HG03378 (cell line): ENCODE results near the gene FAM170B.

Source experiments
- ATAC-seq: cut with Tn5 transposase; IDR thresholded peaks from one replicate; pipeline ENCODE4 v1.9.1; 2021; ENCODE audit warnings: mild to moderate bottlenecking, moderate library complexity; ENCODE audit not compliant: unreplicated experiment

Gene FAM170B

DNA sequence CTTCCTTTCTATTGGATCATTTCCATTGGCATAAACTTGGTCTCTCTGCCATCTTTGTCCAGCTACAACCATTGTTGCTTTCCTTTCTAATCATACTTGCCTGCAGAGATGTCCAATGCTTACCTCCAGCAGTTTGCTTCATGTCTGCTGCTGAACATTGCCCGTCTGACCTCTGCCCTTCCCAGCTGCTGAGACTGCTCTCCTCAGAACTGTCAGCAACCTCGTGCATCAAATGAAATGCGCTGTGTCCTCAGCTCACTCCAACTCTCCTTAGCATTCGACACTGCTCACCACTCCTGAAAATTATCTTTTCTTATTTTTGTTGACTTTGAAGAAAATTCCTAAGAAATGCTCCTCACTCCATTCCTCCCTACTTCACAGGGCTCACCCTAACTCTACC, 5.0 kb downstream of the FAM170B start:
- ATAC-seq, result no peak

DNA sequence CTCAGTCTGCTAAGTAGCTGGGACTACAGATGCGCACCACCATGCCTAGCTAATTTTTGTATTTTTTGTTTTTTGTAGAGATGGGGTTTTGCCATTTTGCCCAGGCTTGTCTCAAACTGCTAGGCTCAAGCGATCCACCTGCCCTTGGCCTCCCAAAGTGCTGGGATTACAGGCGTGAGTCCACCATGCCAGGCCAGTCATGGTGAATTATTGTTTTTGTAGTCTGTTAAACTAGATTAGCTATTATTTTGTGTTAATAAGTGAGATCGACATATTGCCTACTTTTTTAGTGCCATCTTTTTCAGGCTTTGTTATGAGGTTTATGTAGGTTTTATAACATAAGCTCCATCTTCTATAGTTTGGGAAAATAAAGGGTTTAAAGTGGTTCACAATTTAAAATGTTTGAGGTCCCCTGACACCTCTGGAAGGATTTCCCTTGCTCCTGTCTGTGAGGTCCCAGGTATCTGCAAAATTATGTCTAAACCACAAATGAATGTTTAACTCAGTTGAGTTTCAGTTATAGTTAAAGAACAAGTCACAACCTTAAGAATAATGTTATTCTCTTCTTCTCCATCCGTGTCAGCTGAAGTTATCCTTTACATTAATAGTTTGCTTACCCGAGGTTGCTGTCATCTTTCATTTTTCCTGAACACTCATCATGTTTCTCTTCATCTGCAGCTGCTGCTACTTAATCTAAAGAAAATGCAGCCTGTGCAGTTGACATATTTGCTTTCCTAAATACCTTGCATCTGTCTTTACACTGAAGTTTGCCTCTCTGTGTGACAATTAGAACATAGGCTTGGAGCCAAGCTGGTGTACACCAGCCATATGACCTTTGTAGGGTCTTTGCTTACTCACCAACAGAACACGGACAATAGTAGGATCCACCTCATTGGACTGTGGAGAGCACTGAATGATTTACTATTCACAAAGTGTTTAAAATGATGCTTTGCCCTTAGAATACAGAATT, 9.6 kb downstream of the FAM170B start:
- no peak for ATAC-seq

DNA sequence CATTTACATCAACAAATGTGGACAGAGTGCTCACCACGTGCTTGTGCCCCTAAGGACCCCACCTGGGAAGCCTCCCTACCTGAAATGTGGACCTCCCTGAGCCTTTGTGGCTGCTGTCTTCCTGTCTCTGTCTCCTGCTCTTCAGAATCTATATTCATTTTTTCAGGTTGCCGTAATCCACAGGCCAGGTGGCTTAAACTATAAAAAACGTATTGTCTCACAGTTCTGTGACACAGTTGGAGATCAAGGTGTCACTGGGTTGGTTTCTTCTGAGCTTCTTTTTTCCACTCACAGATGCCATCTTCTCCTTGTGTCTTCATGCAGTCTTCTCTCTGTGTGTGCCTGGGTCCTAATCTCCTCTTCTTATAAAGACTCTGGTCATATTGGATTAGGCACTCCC, 12.9 kb downstream of the FAM170B start:
- no peak for ATAC-seq

DNA sequence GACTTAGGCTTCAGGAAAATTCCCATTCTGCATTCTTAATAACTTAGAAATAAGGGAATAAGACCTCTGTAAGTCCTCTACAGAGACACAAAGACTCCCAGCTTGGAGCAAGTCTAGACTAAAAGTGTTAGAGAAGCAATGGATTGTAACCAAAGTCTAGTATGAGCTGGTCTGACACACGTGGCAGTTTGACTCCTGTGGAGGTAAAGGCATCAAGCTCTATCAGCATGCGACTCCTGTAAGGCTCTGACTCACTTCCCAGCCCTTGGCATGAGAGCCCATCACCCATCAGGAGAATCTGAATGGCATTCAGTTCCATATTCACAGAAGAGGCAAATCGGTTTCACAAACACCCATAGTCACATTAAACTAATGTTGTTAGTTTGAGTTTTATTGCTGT, 14.1 kb downstream of the FAM170B start:
- no peak for ATAC-seq

DNA sequence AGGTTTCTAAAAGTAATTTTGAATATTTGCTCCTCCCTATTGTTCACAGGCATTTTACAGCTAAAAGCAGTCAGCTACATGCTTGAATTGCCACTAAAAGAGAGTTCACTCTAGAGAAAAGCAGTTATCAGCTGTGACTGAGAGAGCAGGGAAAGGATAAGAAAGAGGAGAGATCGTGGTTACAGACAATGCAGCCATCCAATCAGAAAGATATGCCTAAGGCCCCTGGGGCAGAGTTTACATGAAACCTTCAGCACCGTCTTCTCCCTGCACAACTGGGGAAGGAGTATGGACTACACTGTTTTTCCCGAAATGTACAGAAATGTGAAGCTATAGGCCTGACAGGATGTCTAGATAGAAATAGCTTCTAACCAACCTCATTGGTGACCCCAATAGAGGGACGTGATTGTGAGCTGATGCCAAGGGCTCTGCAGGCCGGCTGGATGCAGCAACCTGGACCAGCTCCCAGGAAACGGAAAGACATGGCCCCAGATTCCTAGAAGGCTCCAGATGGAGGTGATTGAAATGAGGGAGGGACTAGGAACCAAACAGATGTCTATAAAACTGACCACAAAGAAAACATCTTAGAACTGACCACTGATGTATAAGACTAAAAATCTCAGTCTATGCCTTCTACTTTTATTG, 15.3 kb downstream of the FAM170B start:
- ATAC-seq, result no peak

DNA sequence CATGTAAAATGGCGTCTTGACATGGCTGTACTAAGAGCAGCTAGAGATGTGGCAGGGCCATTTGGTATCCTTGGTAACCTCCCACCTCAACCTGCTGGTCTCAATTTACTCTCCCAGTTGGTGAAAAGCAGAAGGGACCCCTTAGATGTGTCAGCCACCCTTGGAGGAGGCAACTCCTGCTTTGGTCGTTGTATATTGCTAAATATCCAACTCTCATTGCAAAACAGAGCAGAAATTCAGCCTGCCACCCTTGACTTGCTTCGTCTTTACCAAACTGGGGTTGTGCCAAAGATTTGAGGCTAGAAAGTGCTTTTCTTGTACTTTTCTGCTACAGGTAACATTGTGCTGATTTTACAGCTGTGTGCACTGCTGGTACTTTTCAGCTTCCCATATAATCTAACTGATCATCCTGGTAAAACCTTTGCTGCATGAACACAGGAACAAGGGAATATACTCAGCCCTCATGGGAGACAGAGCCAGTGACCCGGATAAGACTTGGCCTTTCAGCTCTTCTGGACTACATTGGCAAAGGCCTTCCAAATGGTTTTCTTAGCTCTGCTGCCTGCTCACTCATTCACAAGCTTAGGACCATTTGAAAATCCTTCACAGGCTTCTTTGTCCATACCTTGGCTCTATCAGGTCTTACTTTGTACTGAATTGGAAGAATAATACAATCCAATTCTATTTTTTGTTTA, 16.3 kb downstream of the FAM170B start:
- no peak for ATAC-seq

DNA sequence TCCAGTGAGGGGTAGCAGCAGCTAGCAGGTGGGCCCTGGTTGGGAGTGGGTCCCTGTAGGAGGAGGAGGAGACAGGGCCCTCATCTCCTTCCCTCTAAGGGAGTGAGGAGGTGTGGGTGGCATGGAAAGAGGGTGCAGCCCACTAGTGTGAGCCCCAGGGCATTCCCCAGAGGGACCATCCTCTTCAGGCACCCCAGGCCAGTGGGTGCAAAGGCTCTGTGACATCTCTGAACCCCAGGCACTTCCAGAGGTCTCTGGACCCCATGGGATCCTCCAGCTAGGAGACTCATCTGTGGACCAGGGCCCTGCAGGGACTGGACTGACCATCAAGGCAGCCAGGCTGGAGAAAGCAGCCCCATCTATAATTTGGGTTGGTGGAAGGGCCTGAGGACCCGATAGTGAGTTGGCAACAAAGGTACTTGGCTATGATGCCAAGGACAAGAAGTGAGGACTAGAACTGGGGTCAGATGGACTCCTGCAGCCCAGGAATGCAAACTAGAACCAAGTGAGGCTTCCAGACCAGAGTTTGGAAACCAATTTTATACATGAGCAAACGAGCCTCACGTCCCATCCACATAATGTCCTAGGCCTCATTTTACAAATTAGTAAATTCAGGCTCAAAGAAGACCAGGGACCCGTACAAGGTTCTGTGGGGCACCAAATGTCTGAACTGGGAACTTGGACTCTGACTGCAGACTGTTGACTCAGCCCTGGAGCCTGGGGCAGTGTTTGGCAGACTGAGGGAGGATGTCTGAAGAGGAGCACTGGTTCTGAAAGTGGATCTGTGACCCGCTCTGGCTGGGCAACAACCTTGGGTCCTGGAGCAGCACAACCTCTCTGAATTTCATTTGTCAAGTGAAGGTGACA, 17.1 kb downstream of the FAM170B start:
- no peak for ATAC-seq

DNA sequence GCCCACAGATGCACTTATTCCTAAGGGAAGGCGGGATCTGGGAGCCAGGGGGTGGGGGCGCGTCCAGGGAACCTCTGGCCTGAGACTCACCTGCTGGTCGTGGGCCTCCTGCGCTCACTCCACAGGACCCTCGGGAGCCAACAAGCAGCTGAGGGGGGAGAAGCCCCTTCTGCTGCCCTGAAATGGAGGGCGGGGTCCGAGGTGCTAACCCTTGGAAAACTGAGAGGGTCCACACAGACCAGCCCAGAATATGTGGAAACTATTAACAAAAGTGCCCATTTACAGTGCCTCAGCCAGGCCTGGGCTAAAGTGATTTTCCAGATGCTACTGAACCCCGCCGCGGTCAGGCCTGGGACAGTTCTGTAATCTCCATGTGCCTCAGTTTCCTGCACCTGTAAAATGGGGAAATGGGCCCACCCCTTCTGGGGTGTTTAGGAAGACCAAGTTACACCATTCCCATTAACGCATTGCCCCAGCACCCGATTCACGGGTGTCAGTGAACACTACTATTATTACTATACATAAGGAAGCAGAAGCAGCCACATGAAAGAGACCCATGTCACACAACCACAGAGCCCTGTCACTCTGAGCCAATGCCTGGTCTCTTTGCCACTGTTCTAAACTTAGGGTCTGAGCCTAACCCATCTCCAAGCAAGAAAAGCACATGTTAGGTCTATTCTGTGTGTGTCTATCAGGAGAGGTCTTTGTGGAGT, 17.9 kb downstream of the FAM170B start:
- ATAC-seq, result no peak

DNA sequence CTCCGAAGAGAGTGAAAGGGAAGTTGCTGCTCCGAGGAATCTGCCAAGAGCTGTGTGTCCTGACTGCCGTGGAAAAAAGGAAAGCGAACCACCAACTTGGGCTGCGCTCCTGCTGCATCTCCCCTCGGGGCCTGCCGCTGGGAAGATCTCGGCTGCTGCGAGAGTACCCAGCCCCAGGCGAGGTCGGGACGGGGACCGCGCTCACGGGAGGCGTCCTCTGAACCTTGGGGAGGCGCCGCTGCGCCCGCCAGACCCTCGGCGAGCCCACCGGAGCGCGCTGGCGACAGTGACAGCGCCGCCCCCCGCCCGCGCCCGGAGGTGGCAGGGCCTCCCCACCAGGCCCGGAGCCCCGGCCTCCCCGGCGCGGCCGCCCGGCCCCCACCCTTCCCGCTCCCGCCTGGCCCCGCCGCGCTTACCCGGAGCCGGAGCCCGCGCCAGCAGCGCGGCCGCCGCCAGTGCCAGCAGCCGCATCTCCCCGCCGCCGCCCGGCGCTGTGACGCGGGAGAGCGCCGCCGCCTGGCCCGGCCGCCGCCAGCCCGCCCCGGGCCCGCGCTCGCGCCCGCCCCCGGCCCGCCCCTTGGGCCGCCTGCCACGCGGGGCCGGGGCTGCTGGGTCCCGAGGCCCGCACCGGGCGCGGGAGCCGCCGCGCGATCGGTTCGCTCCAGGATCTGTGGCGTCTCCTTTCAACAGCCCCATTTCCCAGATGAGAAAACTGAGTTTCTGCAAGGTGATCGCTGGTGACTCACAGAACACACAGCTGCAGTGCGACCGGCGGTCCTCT, 18.6 kb downstream of the FAM170B start, which contains the start of gene VSTM4:
VSTM4 (minus strand) TSS at position 508 of the 781 bp plus-strand sequence; CDS start at position 471, 37 bp downstream.
- no peak for ATAC-seq

DNA sequence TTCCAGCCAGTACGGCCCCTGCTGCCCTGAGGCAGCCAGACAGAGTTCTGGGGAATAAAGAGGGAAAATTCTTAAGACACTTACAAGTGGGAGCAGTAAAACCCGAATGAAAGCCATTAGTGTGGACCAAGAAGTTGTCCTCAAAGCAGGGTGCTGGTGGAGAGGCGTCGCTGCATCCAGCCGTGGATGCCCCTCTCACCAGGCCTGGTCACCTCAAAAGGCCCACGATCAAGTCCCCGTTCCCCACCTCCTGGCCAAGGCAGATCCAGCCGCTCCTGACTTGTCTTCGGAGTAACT, 19.2 kb downstream of the FAM170B start:
- no peak for ATAC-seq

DNA sequence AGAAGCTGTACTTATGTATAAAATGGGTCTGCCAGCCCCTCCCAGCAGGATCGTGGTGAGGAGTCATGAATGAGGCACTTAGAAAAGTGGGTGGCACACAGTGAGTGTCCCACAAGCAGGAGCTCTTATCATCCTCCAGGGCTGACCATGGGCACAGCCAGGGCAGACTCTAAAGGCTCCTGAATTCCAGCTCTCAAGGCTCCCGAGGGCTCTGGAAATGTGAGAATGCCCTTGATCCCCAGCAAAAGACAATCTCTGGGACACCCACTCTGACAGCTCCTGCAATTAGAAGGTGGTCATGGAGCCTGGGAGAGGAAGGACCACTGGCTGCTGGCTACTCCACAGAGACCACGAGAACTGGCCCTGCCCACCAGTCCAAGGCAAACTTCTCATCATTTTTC, 20.1 kb downstream of the FAM170B start:
- ATAC-seq, result no peak

DNA sequence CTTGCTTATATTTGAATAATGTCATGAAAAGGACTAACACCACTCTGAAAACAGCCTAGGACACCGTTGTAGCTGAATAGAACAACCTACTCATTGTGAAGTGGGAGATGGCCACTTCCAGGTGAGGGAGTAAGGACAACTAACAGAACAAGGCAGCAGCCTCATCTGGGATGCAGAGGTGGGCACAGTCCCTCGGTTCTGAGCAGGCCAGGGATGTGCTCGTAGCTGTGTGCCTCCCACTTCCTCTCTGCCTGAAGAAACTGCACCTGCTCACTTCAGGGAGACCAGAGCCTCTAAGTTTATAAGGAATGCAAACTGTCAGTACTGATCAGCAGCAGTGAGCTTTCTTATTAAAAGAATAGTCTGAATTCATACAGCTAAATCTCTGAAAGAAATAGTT, 21.0 kb downstream of the FAM170B start:
- no peak for ATAC-seq

DNA sequence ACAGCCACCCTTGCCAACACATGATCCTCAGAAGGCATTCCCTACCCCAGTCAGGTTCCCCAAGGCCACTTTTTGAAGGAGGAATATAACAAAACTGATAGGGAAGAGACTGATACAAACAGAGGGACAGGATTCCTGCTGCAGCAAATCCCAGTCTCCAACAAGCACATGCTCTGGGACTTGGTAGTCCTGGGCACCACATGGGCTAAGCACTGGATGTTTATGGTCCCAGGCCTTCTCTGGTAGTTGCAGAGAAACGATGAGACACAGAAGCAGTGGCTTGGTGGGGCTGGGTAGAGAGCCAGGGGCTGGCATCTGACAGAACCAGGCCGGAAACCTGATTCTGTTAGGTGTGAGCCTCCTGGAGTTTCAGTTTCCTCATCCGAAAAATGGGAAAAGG, 21.7 kb downstream of the FAM170B start:
- no peak for ATAC-seq

DNA sequence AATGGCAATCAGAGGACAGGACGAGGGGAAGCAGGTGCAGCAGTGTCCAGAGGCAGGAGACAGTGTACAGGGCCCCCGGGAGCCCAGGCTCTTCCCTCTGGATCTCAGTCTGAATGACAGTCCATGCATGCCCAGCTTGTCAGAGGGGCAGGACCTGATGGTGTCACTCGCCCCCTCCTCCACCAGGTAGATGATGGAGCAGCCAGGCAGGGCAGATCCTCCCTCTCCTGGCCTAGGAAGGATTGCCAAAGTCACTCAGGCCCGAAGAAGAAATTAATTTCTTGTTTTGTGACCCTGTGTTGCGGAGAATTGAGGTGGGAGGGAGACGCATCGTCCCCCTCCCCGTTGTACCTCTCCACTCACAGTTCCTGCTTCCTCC, 22.5 kb downstream of the FAM170B start:
- no peak for ATAC-seq

DNA sequence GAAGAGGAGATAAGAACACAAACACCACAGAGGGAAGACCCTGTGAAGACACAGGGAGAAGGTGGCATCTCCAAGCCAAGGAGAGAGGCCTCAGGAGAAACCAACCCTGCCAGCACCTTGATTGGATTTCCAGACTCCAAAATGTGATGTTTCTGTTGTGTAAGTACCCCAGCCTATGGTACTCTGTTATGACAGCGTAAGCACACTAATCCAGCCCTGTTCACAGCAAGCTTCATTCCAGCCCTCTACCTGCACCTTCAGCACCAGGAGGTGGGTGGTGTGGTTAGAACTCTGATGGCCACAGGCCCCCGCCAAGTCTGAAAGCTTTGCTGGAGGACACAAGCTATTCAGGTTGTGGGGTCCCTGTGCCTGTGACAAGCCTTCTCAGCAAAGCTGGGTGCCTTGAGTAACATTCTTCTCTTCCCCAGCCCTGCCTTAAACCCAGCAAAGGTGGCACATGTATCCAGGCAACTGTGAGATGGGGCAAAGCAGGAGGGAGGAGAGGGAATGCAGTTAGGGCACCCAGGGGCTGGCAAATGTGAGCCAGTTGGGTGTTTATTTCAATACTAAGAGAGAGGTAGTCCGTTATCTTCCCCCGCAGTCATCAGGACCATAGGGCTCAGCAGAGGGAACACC, 23.0 kb downstream of the FAM170B start:
- no peak for ATAC-seq

DNA sequence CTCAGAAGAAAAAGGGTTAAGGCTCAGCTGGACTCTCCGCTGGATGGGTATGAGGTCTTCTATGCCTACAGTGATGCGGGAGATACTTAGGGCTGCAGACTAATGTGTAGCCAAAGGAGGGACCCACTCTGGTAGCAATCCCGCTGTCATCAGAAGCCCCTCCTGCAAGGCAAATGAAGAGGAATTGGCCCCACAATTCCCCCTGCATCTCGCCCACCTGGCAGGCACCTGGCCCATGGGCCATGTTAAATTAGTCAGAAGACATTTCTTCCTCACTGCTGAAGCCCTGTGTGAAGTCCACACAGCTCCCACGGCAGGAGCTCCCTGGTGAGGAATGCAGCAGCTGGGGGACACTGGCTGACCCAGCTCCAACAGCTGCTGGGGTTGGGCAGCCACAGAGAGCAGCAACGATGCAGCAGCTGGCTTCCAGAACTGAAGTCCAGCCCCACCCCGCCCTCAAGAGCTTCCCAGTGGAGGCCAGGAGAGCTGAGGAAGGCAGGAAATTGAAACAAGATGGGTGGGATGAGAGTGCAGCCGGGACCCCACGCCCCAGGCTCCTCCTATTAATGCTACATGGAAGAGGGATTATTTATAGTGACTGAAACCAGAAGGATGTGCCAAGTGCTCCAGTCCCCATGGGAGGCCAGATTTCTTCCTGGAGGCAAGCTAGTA, 24.0 kb downstream of the FAM170B start:
- ATAC-seq, result no peak

DNA sequence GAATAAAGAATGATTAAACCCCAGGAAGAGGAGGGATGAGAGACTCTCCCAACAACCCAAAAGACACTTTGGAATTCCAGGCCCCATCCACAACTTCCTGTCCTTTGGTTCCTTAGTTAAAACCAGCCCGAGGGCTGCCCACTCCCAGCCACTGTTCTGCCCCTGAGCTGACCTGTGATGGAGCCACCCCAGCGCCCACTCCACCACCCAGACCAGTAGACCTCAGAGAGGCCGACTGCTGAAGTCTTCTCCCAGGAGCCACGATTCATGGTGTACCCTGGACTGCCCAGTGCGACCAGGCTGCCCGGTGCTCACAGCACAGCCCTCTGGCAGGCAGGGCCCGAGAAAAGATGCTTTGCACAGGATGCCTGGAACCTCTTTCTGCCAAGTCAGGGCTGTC, 25.2 kb downstream of the FAM170B start:
- no peak for ATAC-seq

DNA sequence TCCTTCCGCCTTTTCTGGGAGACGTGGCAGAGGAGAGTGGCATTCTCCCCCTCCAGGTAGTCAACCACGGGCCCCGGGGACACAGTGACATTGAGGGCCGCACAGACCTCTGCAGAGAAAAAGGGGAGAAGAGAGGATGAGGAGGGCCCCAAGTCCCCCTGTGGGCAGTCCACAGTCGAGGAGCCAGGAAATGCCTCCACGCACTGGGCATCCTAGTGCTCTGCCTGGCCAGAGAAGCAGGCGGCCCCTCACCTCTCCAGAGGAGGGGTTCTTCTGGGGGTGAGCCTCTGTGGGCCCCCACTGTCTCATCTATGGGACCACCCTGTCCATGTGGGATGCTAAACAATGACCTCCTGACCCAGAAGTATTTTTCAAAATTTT, 25.9 kb downstream of the FAM170B start:
- no peak for ATAC-seq
